ENCODE results near the gene JAK1. TPM values are rescaled to one million over a fixed set of nuclear protein-coding genes. Genes with fewer than 3 reads are reported as not detected.

The JAK1 gene
- total and polyA plus RNA-seq, 9 donors = 49.2 to 69.5 (median 56.2) TPM

DNA sequence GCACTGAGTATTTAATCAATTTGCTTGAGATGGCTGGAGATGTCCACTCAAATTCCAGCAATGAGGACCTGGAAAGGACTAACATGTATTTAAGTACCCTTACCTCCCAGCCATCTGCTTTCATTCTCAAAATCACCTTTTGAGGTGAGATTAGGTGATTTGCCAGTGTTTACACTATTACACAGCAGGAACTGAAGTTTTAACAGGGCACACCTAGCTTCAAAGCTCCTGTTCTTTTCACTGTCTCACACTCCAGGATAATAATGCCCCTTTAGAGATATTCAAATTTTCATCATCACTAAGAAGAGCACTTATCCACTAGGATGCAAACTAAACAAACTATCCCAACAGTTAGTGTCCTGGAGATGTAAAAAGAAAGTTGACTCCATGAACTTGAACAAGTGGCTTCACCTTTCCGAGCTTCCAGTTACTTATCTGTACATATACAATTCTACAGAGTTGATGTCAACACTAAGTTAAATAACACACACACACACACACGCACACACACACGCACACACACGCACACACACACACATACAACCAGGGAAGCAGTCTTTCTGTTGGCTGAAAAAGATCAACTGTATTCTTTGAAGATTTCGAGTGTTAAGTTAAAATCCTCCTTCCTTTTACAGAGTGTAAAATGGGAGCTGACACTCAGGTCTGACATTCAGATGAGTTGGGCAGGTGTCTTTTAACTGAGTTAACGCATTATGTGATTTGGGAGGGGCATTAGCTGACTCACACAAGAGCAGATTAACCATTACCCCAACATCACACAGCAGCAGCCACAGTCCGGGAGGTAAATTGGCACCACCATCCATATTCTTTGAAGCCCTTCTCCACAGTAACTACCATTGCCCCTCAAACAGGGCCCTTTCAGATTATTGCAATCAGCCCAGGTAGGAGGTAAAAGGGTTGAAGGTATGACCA is 15.5 kb upstream of the JAK1 start:
- Histone ChIP-seq H3K9me3 (replicated peaks; ENCODE audit: control insufficient read depth, low read depth, low read length) (no peaks in the 10 kb centered on the region), H3K27me3 (ENCODE audit: control insufficient read depth, insufficient read depth, low read length) (no peaks in the 10 kb centered on the region), H3K36me3 (ENCODE audit: control insufficient read depth, insufficient read depth, low read length) (no peaks in the 10 kb centered on the region), H3K27ac (ENCODE audit: low read length) (no peak overlapping the region), H3K4me3 (ENCODE audit: low read length) (no peak overlapping the region), H3K4me1 (ENCODE audit: control insufficient read depth, insufficient read depth, low read length) (no peaks in the 10 kb centered on the region)
- WGBS (ENCODE audit: insufficient coverage) = no CpG with 5 or more reads among the region's 7 CpGs
- no peak for DNase-seq

DNA sequence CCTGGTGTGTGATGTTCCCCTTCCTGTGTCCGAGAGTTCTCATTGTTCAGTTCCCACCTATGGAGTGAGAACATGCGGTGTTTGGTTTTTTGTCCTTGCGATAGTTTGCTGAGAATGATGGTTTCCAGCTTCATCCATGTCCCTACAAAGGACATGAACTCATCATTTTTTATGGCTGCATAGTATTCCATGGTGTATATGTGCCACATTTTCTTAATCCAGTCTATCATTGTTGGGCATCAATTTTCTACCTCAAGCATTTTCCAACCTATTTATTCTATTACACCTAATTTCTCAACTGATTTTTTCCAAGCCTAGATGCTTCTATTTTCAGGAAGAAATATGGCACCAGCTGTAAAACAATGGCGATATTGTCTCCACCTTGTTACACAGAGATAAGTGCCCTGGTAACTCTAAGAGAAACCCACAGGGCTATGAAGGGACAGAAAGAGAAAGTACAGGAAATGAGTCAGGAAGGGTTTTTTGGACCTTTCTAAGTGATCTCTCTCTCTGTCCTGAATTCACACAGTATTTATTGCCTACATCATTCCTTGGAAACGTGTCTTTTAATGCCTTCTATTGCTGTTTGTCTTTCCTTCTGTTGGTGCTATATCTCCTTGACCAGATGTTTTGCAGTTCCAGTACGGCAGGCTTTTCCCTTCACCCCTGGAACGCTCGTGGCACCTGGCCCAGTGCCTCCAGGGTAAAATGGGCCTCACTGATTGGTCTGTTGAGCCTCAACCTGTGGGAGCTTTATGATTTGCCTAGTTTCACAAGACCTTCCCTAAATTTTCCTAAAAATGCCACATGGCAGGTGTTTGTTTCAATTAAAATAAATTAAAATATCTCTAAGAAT is 14.6 kb upstream of the JAK1 start:
- Histone ChIP-seq H3K27me3 (ENCODE audit: control insufficient read depth, insufficient read depth, low read length) (no peaks in the 10 kb centered on the region), H3K4me1 (ENCODE audit: control insufficient read depth, insufficient read depth, low read length) (no peaks in the 10 kb centered on the region), H3K27ac (ENCODE audit: low read length) (no peak overlapping the region), H3K36me3 (ENCODE audit: control insufficient read depth, insufficient read depth, low read length) (no peaks in the 10 kb centered on the region), H3K9me3 (replicated peaks; ENCODE audit: control insufficient read depth, low read depth, low read length) (no peaks in the 10 kb centered on the region), H3K4me3 (ENCODE audit: low read length) (no peak overlapping the region)
- DNase-seq = no peak
- 40% methylated on average over 1 of the region's 8 CpGs for WGBS (ENCODE audit: insufficient coverage)

DNA sequence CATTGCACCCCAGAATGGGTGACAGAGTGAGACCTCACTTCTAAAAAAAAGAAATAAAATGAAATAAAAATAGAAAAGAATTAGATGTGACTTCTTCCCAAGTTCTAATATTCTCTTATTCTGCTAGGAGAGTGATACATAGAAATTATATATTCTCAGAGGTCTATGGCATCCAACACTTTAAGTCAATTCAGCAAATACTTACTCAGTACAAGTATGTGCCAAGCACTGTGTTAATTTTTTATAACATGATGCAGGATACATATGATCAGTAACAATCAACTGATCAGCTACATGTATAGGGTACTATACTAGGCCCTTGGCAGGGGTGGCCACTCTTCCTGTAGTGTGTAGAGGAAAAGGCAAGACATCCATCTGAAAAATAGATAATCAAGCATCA is 13.0 kb upstream of the JAK1 start:
- DNase-seq = no peak
- Histone ChIP-seq H3K27ac (ENCODE audit: low read length) (no peak overlapping the region), H3K9me3 (replicated peaks; ENCODE audit: control insufficient read depth, low read depth, low read length) (no peaks in the 10 kb centered on the region), H3K4me1 (ENCODE audit: control insufficient read depth, insufficient read depth, low read length) (no peaks in the 10 kb centered on the region), H3K4me3 (ENCODE audit: low read length) (no peak overlapping the region), H3K36me3 (ENCODE audit: control insufficient read depth, insufficient read depth, low read length) (no peaks in the 10 kb centered on the region), H3K27me3 (ENCODE audit: control insufficient read depth, insufficient read depth, low read length) (no peaks in the 10 kb centered on the region)

DNA sequence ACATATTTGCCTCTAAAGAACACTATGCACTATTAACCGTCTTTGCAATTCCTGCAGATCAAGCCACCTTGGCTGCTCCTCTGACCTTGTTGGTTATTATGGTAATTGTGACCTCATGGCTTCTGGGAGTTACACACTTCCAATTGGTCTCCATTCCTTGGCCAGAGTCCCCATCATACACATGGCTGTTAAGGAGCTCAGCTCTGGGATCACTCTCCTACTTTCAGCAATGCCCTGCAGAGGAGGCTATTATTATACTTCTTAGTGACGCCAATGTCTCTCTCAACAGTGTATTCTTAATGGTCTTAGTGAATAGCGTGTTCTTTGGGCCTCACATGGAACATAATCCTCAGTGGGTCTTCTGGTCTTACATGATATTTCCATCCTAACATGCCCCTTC is 10.0 kb upstream of the JAK1 start:
- no CpG with 5 or more reads among the region's 3 CpGs for WGBS (ENCODE audit: insufficient coverage)
- Histone ChIP-seq H3K27ac (ENCODE audit: low read length) (no peak overlapping the region), H3K9me3 (replicated peaks; ENCODE audit: control insufficient read depth, low read depth, low read length) (no peaks in the 10 kb centered on the region), H3K4me1 (ENCODE audit: control insufficient read depth, insufficient read depth, low read length) (no peaks in the 10 kb centered on the region), H3K4me3 (ENCODE audit: low read length) (no peak overlapping the region), H3K36me3 (ENCODE audit: control insufficient read depth, insufficient read depth, low read length) (no peaks in the 10 kb centered on the region), H3K27me3 (ENCODE audit: control insufficient read depth, insufficient read depth, low read length) (no peaks in the 10 kb centered on the region)
- DNase-seq = no peak

DNA sequence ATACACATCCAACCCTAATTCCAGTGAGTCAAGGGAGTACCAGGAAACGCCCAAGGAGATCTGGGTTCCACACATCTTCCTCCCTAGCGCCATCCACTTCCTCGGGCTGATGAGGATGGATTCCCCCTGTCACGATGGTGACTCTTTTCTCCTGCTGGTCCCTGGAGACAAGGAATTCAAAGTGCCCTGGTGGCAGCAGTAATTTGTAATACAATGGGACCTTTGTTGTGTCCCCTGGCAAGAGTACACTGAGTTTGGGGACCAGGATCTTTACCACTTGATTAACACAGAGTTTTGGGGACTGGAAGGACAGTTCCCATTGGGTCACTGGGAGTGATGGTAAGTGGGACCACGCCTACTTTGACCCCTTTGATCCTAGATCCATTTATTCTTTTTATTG is 9.4 kb upstream of the JAK1 start:
- Histone ChIP-seq H3K27me3 (ENCODE audit: control insufficient read depth, insufficient read depth, low read length) (no peaks in the 10 kb centered on the region), H3K36me3 (ENCODE audit: control insufficient read depth, insufficient read depth, low read length) (no peaks in the 10 kb centered on the region), H3K4me1 (ENCODE audit: control insufficient read depth, insufficient read depth, low read length) (no peaks in the 10 kb centered on the region), H3K9me3 (replicated peaks; ENCODE audit: control insufficient read depth, low read depth, low read length) (no peaks in the 10 kb centered on the region), H3K27ac (ENCODE audit: low read length) (no peak overlapping the region), H3K4me3 (ENCODE audit: low read length) (no peak overlapping the region)
- no peak for DNase-seq
- WGBS (ENCODE audit: insufficient coverage) = 100% methylated on average over 1 of the region's 5 CpGs

DNA sequence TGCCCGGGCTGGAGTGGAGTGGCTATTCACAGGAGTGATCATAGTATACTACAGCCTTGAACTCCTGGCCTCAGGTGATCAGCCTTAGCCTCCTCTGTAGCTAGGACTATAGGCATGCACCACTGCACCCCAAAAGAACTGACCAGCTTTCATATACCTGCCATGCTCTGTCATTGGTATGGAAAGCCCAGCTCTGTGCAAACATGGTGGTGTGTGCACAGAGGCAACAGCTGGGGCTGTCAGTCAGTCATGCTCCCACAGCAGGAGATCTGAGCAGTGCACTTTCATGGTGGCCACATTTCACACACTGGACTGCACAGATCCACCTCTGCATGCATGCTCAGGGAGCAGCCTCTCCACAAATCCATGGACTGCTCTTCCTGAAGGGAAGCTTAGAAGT is 8.8 kb upstream of the JAK1 start:
- H3K36me3 ChIP-seq (ENCODE audit: control insufficient read depth, insufficient read depth, low read length) = no peaks in the 10 kb centered on the region
- WGBS (ENCODE audit: insufficient coverage) = no CpG with 5 or more reads among the region's 1 CpG
- DNase-seq = no peak

DNA sequence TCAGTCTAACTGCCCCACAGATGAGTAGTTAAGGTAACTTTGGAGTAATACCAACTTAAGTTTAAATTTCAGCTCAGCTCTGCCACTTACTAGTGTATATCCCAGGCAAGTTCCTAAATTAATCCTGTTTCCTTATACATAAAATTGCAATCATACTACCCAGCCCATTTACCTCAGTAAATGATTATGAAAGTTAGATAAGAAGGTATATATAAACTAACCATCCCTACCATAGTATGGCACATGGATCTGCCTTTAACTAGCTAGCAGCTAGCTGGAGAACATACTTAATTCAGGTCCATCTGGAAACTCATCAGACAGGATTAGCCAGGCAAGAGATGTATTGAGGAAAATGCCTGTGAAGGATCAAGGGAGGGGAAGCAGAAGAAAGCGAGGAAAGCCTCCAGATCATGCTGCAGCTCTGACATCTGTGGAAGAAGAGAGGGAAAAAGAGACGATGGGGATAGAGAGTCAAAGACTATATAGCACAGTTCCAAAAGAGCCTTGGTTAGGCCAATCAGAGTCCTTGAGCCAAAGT is 8.0 kb upstream of the JAK1 start:
- H3K27ac ChIP-seq (ENCODE audit: low read length) = no peak overlapping the region
- WGBS (ENCODE audit: insufficient coverage) = 70% methylated on average over 2 of the region's 2 CpGs
- no peaks in the 10 kb centered on the region for H3K36me3 ChIP-seq (ENCODE audit: control insufficient read depth, insufficient read depth, low read length)
- no peaks in the 10 kb centered on the region for H3K27me3 ChIP-seq (ENCODE audit: control insufficient read depth, insufficient read depth, low read length)
- H3K9me3 ChIP-seq (replicated peaks; ENCODE audit: control insufficient read depth, low read depth, low read length) = no peaks in the 10 kb centered on the region
- H3K4me3 ChIP-seq (ENCODE audit: low read length) = no peak overlapping the region
- DNase-seq = no peak
- H3K4me1 ChIP-seq (ENCODE audit: control insufficient read depth, insufficient read depth, low read length) = no peaks in the 10 kb centered on the region

More for the DNA sequence above, 8.8 kb upstream of the JAK1 start:
- no peaks in the 10 kb centered on the region for H3K27me3 ChIP-seq (ENCODE audit: control insufficient read depth, insufficient read depth, low read length)
- H3K27ac ChIP-seq (ENCODE audit: low read length) = no peak overlapping the region
- no peaks in the 10 kb centered on the region for H3K9me3 ChIP-seq (replicated peaks; ENCODE audit: control insufficient read depth, low read depth, low read length)
- H3K4me3 ChIP-seq (ENCODE audit: low read length) = no peak overlapping the region
- no peaks in the 10 kb centered on the region for H3K4me1 ChIP-seq (ENCODE audit: control insufficient read depth, insufficient read depth, low read length)

DNA sequence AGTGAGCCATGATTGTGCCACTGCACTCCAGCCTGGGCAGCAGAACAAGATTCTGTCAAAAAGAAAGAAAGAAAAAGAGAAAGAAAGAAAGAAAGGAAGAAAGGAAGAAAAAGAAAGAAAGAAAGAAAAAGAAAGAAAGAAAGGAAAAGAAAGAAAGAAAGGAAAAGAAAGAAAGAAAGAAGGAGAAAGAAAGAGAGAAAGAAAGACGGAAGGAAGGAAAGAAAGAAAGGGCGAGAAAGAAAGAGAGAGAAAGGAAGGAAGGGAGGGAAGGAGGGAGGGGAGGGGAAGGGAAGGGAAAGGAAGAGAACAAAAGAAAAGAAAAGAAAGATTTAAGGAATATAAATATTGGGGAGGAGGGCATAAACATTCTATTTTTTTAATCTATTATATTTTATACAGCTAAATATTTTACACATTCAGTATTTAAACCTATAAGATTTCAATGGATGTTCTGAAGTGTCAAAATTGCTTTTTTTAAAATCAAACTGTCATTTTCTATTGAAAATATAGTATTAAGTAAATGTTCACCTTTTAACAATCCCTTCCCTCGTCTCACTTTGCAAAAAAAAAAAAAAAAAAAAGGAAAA is 6.8 kb upstream of the JAK1 start:
- Histone ChIP-seq H3K9me3 (replicated peaks; ENCODE audit: control insufficient read depth, low read depth, low read length) (no peaks in the 10 kb centered on the region), H3K27me3 (ENCODE audit: control insufficient read depth, insufficient read depth, low read length) (no peaks in the 10 kb centered on the region), H3K27ac (ENCODE audit: low read length) (no peak overlapping the region), H3K4me3 (ENCODE audit: low read length) (no peak overlapping the region), H3K4me1 (ENCODE audit: control insufficient read depth, insufficient read depth, low read length) (no peaks in the 10 kb centered on the region), H3K36me3 (ENCODE audit: control insufficient read depth, insufficient read depth, low read length) (no peaks in the 10 kb centered on the region)
- 94% methylated on average over 2 of the region's 3 CpGs for WGBS (ENCODE audit: insufficient coverage)
- DNase-seq = no peak

DNA sequence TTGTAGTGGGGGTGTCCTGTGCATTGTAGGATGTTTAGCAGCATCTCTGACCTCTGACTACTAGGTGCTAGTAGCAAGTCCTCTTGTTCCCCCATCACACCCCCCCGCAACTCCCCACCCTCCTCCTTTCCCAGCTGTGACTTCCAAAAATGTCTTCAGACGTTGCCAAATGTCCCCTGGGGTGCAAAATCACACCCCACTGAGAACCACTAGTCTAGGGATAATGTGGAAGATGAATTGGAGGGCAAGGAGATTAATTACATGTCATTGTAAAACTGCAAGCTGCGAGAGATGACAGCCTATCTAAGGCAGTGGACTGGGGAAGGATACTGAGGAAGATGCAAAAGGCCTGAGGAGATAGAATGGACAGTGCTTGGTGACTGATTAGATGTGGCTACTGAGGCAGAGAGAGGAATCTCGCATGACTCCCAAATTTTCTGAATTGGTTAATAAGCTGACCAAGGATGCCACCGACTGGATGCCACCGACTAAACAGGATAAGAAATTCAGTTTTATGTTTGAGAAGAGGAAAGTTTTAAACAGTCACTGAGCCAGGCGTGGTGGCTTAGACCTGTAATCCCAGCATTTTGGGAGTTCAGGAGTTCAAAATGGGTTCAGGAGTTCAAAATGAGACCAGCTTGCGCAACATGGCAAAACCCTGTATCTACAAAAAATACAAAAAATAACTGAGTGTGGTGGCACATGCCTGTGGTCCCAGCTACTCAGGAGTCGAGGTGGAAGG is 3.1 kb upstream of the JAK1 start:
- no peak for DNase-seq
- WGBS (ENCODE audit: insufficient coverage) = 79% methylated on average over 5 of the region's 9 CpGs
- Histone ChIP-seq H3K27me3 (ENCODE audit: control insufficient read depth, insufficient read depth, low read length) (no peaks in the 10 kb centered on the region), H3K9me3 (replicated peaks; ENCODE audit: control insufficient read depth, low read depth, low read length) (no peaks in the 10 kb centered on the region), H3K27ac (ENCODE audit: low read length) (no peak overlapping the region), H3K4me3 (ENCODE audit: low read length) (no peak overlapping the region), H3K36me3 (ENCODE audit: control insufficient read depth, insufficient read depth, low read length) (no peaks in the 10 kb centered on the region), H3K4me1 (ENCODE audit: control insufficient read depth, insufficient read depth, low read length) (peaks cover 8% of the 10 kb centered on the region)
